ENCODE data around the gene EBPL. TPM values are rescaled to one million over a fixed set of nuclear protein-coding genes. Genes with fewer than 3 reads are reported as not detected.

The EBPL gene
- total and polyA plus RNA-seq, 9 of the 15 experiments (the other 6 are each of a cell fraction or from before 2014, with no cell fraction given): 5.2 to 68.3 (median 43.0) TPM

DNA sequence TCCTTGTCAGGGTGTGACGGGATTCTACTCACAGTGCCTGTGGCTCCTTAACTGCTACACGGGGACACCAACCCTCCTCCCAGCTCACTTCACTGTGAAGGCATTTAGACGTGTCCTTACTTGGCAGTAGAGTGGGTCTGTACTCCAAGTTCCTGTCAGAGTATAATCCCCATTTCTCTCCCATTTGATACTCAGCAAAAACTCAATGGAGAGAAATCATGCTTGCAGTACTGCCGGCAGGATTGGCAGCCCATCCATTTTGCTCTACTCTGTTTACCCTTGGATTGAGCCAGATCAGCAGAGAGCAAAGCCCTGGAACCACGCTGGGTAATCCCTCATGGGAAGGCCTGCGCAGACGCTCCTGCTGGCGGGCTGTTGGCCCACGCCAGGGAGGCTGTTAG lies 34.0 kb downstream of the EBPL start (continued):
- TF ChIP-seq SNRNP70 (optimal IDR thresholded peaks at IDR 0.05; ENCODE audit: low read depth, low read length): no peak
- TF ChIP-seq RBBP5 (IDR thresholded peaks at IDR 0.05; ENCODE audit: borderline replicate concordance, insufficient read depth, low read length, poor library complexity, severe bottlenecking): no peak
- no peak for TF ChIP-seq MEIS2 (IDR thresholded peaks at IDR 0.05; ENCODE audit: partially characterized antibody)
- no peak for TF ChIP-seq RBM22 (IDR thresholded peaks at IDR 0.05; ENCODE audit: low read depth, low read length, poor library complexity, severe bottlenecking)
- TF ChIP-seq, protein P1, sequence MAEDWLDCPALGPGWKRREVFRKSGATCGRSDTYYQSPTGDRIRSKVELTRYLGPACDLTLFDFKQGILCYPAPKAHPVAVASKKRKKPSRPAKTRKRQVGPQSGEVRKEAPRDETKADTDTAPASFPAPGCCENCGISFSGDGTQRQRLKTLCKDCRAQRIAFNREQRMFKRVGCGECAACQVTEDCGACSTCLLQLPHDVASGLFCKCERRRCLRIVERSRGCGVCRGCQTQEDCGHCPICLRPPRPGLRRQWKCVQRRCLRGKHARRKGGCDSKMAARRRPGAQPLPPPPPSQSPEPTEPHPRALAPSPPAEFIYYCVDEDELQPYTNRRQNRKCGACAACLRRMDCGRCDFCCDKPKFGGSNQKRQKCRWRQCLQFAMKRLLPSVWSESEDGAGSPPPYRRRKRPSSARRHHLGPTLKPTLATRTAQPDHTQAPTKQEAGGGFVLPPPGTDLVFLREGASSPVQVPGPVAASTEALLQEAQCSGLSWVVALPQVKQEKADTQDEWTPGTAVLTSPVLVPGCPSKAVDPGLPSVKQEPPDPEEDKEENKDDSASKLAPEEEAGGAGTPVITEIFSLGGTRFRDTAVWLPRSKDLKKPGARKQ (CRISPR knock-in tag; IDR thresholded peaks at IDR 0.05): no peak

DNA sequence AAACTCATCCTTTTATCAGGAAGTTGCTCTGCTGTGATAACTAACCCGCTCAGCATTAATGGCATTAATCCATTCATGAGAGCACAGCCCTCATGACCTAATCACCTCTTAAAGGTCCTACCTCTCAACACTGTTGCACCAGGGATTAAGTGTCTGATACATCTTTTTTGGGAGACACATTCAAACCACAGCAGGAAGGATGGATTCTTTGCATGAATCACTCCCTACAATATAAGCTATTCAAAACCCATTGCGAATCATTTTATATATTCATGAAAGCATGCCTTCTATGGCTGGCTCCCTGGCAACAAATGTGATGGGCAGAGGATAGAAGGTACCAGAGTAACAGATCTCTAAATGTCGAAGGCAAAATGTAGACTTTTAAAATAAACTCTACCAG lies 35.4 kb downstream of the EBPL start:
- intact Hi-C loops (cut with micrococcal nuclease): no loop called here
- DNase-seq (ENCODE audit: extremely low read depth in 1 of 4, low spot score in 3 of 4): no peak
- Histone ChIP-seq H3K27me3 (ENCODE audit: control insufficient read depth in 2 of 2, insufficient read depth in 2 of 2, low read length in 2 of 2) (no peaks in the 10 kb centered on the region), H3K79me2 (ENCODE audit: control insufficient read depth, insufficient read depth, low read length) (no peaks in the 10 kb centered on the region), H3K36me3 (ENCODE audit: control insufficient read depth, insufficient read depth, low read length) (peaks cover 4% of the 10 kb centered on the region; the same call in 1 of the 3 replicates), H3K4me2 (ENCODE audit: insufficient read depth, low read length) (no peak overlapping the region), H2AFZ (ENCODE audit: low read depth, low read length) (no peak overlapping the region), H3K4me3 (no peak overlapping the region), H3K4me1 (replicated peaks in 1 of 2; ENCODE audit: control insufficient read depth in 2 of 2, insufficient read depth in 2 of 2, low read length in 2 of 2) (no peaks in the 10 kb centered on the region), H3K27ac (ENCODE audit: extremely low read depth, low read depth, low read length) (no peak overlapping the region), H3K9me3 (replicated peaks; ENCODE audit: control insufficient read depth, insufficient read depth, low read depth, low read length) (no peaks in the 10 kb centered on the region), H3K9ac (ENCODE audit: insufficient read depth in 1 of 2, low read depth in 2 of 2, low read length in 2 of 2) (no peak overlapping the region), H4K20me1 (replicated peaks; ENCODE audit: control insufficient read depth, insufficient read depth, low read length) (no peaks in the 10 kb centered on the region), H3K9me1 (ENCODE audit: control insufficient read depth, insufficient read depth, low read length) (no peaks in the 10 kb centered on the region)
- no peak for ATAC-seq
- FAIRE-seq: no peak
- CTCF ChIA-PET (ENCODE audit: low intra/inter-chr PET ratio): no interaction called here
- POLR2A ChIA-PET: no interaction called here
- BruUV-seq (replicated peaks): no TSS peak
- no peak for TF ChIP-seq SMARCA4 (IDR thresholded peaks at IDR 0.05)
- TF ChIP-seq, protein P2, sequence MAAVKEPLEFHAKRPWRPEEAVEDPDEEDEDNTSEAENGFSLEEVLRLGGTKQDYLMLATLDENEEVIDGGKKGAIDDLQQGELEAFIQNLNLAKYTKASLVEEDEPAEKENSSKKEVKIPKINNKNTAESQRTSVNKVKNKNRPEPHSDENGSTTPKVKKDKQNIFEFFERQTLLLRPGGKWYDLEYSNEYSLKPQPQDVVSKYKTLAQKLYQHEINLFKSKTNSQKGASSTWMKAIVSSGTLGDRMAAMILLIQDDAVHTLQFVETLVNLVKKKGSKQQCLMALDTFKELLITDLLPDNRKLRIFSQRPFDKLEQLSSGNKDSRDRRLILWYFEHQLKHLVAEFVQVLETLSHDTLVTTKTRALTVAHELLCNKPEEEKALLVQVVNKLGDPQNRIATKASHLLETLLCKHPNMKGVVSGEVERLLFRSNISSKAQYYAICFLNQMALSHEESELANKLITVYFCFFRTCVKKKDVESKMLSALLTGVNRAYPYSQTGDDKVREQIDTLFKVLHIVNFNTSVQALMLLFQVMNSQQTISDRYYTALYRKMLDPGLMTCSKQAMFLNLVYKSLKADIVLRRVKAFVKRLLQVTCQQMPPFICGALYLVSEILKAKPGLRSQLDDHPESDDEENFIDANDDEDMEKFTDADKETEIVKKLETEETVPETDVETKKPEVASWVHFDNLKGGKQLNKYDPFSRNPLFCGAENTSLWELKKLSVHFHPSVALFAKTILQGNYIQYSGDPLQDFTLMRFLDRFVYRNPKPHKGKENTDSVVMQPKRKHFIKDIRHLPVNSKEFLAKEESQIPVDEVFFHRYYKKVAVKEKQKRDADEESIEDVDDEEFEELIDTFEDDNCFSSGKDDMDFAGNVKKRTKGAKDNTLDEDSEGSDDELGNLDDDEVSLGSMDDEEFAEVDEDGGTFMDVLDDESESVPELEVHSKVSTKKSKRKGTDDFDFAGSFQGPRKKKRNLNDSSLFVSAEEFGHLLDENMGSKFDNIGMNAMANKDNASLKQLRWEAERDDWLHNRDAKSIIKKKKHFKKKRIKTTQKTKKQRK (IDR thresholded peaks at IDR 0.05; ENCODE audit: borderline replicate concordance, low read depth, low read length): no peak
- TF ChIP-seq FOS (IDR thresholded peaks at IDR 0.05; ENCODE audit: extremely low read depth, insufficient read length): no peak
- no peak for TF ChIP-seq ZNF764 (CRISPR knock-in tag; IDR thresholded peaks at IDR 0.05; ENCODE audit: low read depth)
- TF ChIP-seq MEF2D (tag; conservative IDR thresholded peaks at IDR 0.05; ENCODE audit: low read depth): no peak
- no peak for TF ChIP-seq MAFG (tag; conservative IDR thresholded peaks at IDR 0.05)
- TF ChIP-seq, protein P3, sequence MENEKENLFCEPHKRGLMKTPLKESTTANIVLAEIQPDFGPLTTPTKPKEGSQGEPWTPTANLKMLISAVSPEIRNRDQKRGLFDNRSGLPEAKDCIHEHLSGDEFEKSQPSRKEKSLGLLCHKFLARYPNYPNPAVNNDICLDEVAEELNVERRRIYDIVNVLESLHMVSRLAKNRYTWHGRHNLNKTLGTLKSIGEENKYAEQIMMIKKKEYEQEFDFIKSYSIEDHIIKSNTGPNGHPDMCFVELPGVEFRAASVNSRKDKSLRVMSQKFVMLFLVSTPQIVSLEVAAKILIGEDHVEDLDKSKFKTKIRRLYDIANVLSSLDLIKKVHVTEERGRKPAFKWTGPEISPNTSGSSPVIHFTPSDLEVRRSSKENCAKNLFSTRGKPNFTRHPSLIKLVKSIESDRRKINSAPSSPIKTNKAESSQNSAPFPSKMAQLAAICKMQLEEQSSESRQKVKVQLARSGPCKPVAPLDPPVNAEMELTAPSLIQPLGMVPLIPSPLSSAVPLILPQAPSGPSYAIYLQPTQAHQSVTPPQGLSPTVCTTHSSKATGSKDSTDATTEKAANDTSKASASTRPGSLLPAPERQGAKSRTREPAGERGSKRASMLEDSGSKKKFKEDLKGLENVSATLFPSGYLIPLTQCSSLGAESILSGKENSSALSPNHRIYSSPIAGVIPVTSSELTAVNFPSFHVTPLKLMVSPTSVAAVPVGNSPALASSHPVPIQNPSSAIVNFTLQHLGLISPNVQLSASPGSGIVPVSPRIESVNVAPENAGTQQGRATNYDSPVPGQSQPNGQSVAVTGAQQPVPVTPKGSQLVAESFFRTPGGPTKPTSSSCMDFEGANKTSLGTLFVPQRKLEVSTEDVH (IDR thresholded peaks at IDR 0.05; ENCODE audit: low read depth, partially characterized antibody): no peak
- in situ Hi-C loops (cut with MboI): loop anchor here (25.0 kb wide), 1 partner anchor 1406 kb away; no protein-coding TSS in a partner anchor
- WGBS (ENCODE audit: insufficient coverage, low coverage, missing lambda C conversion rate): 33% methylated on average over 3 of the region's 3 CpGs
